Transverse colon (tissue), 4 donors: ENCODE results near the gene RNF224. TPM values are rescaled to one million over a fixed set of nuclear protein-coding genes. Genes with fewer than 3 reads are reported as not detected.
A peak's percentile ranks its signal among the peaks of the same experiment; 100 is the strongest.

Source experiments
- DNase-seq: peaks from one replicate; pipeline ENCODE4 v3.0.0-alpha.2; 2019
- H3K27ac ChIP-seq, 4 donors: fragments of 200-600 bp; sonication (generic); 2 replicates each; pipeline ENCODE4 v1.5.1; 2016 to 2018; ENCODE audit warnings: inconsistent platforms in 4 of 4
- H3K27me3 ChIP-seq: fragments of 200-600 bp; sonication (generic); 2 replicates; pipeline ENCODE4 v1.5.1; 2017; ENCODE audit warnings: inconsistent platforms
- H3K36me3 ChIP-seq, 4 donors: fragments of 200-600 bp; sonication (generic); 2 replicates each; pipeline ENCODE4 v1.5.1; 2017 to 2019; ENCODE audit warnings: inconsistent platforms in 4 of 4
- H3K4me1 ChIP-seq, 4 donors: fragments of 200-600 bp; sonication (generic); 2 replicates each; pipeline ENCODE4 v1.5.1; 2017 to 2020; ENCODE audit warnings: inconsistent platforms in 4 of 4
- H3K4me3 ChIP-seq, 4 donors: fragments of 200-600 bp; sonication (generic); 1 replicate in 1 of 4; 2 replicates in 3 of 4; pipeline versions ENCODE4 v1.5.1 to v1.6.1; 2017 to 2019; ENCODE audit warnings: inconsistent platforms in 4 of 4
- H3K9me3 ChIP-seq, 2 donors: fragments of 200-600 bp; sonication (generic); 2 replicates each; pipeline ENCODE4 v1.5.1; 2017 to 2019; ENCODE audit warnings: inconsistent platforms in 2 of 2
- EP300 ChIP-seq: sonication (generic); formaldehyde crosslinking; IDR thresholded peaks from one replicate; pipeline ENCODE4 v1.6.1; 2017; ENCODE audit warnings: antibody characterized with exemption, low read depth
- POLR2A ChIP-seq: fragments of 450-650 bp; IDR thresholded peaks from one replicate; pipeline ENCODE4 v1.6.1; 2016; ENCODE audit warnings: antibody characterized with exemption, mild to moderate bottlenecking, moderate library complexity
- POLR2AphosphoS5 ChIP-seq, 3 donors: sonication (generic); formaldehyde crosslinking; IDR thresholded peaks; one replicate each; pipeline ENCODE4 v1.6.1; 2016; ENCODE audit warnings: antibody characterized with exemption in 3 of 3
- WGBS, 2 donors: methylation state at CpG; one replicate each; pipeline ENCODE4 v1.1.5; 2018; ENCODE audit warnings: low coverage in 1 of 2; 5-methylcytosine and 5-hydroxymethylcytosine counted together
- in situ Hi-C, 4 donors: fragments of 200-750 bp; cut with MboI; loops; one replicate each; pipeline versions ENCODE4 v1.15.0 to v1.15.1; 2017; ENCODE audit warnings: low sequenced_read_pairs in 3 of 4, low pct_ligation_motif_present in 1 of 4, low pct_unique_long_range_greater_than_20kb in 1 of 4
- intact Hi-C: fragments of 100-400 bp; cut with DNase I; formaldehyde crosslinking; loops from one replicate; pipeline ENCODE4 v1.15.1; 2023; ENCODE audit warnings: low total_unique reads
- total RNA-seq, 4 donors: library from RNA; depleted of rRNA; stranded (reverse); fragments of >200 nt; gene quantifications; one replicate each; pipeline ENCODE4 v1.1.0, GENCODE V29; 2016
- TF ChIP-seq, protein P1 (sequence below), 5 experiments: fragments of 200-600 bp in 3 of 5; fragments of 450-650 bp in 2 of 5; sonication (generic) in 3 of 5; IDR thresholded peaks; 1 replicate in 2 of 5; 2 replicates in 3 of 5; pipeline ENCODE4 v1.5.1; 2016 to 2017; ENCODE audit warnings: antibody characterized with exemption in 5 of 5, inconsistent platforms in 3 of 5, mild to moderate bottlenecking in 2 of 5, moderate library complexity in 1 of 5

The RNF224 gene
- total RNA-seq, 4 donors from 2014 or later: not detected

DNA sequence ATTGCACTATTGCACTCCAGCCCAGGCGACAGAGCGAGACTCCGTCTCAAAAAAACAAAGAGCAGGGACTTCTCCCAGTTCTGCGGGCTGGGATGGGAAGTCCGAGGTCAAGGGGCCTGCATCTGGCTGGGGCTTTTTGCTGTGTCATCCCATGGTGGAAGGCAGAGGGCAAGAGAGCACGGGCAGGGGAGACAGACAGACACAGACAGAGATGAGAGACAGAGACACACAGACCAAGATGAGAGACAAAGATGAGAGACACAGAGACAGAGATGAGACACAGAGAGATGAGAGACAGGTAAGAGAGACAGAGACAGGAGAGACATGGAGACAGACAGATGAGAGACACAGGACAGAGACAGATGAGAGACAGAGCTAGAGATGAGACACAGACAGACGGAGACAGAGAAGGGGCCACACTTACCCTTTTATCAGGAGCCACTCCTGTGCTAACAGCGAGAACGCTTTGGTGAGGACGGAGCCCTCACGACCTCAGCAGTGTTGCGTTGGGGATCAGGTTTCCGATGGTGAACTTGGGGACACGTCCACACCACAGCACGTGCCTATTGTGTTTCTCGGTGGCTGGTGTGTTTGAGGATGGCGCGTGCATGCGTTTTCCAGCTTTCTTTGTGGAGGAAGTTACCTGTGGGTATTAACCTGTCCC is 41.4 kb downstream of the RNF224 start:
- Histone ChIP-seq H3K36me3 (peaks cover 0 to 33% (median 15%) of the 10 kb centered on the region in 4 donors), H3K4me1 (peaks cover 13 to 24% (median 22%) of the 10 kb centered on the region in 4 donors), H3K9me3 (no peaks in the 10 kb centered on the region), H3K27me3 (no peaks in the 10 kb centered on the region), H3K4me3 (peak overlapping the region in 1 of 4 donors; percentile 19), H3K27ac (peak overlapping the region; percentile 77 to 83 (median 78))
- TF ChIP-seq POLR2A: no peak
- TF ChIP-seq EP300: no peak
- TF ChIP-seq POLR2AphosphoS5 (IDR thresholded peaks at IDR 0.05): no peak
- TF ChIP-seq, protein P1, sequence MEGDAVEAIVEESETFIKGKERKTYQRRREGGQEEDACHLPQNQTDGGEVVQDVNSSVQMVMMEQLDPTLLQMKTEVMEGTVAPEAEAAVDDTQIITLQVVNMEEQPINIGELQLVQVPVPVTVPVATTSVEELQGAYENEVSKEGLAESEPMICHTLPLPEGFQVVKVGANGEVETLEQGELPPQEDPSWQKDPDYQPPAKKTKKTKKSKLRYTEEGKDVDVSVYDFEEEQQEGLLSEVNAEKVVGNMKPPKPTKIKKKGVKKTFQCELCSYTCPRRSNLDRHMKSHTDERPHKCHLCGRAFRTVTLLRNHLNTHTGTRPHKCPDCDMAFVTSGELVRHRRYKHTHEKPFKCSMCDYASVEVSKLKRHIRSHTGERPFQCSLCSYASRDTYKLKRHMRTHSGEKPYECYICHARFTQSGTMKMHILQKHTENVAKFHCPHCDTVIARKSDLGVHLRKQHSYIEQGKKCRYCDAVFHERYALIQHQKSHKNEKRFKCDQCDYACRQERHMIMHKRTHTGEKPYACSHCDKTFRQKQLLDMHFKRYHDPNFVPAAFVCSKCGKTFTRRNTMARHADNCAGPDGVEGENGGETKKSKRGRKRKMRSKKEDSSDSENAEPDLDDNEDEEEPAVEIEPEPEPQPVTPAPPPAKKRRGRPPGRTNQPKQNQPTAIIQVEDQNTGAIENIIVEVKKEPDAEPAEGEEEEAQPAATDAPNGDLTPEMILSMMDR (IDR thresholded peaks at IDR 0.05): no peak
- in situ Hi-C loops (no loop called here), intact Hi-C loops (no loop called here)
- WGBS, 2 donors: 66 to 70% methylated on average over 8 to 19 of the region's 19 CpGs
- DNase-seq: no peak

DNA sequence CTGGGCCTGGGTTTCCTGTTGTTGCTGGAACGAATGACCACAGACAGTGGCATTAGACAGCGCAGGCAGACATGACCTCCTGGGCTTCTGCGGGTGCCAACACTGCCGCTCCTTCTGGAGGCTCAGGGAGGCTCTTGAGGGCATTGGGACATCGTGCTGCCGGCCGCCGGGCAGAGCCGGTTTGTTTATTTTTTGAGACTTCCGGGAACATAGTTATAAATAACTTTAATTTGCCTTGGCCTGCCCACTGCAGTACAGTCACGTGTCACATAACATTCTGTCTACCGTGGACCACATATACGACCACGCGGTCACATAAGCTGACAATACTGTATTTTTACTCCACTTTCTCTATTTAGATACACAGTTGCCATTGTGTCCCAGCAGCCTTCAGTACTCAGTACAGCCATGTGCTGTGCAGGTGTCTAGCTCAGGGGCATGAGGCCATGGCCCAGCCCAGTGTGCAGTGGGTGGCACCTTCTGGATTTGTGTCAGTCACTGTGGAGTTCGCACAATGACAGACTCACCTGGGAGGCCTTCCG is 42.0 kb downstream of the RNF224 start:
- H3K4me1 ChIP-seq: peaks cover 13 to 30% (median 25%) of the 10 kb centered on the region in 4 donors
- WGBS, 2 donors: 20 to 42% methylated on average over 7 to 17 of the region's 17 CpGs
- H3K27ac ChIP-seq: peak overlapping the region; percentile 77 to 83 (median 78)
- no peaks in the 10 kb centered on the region for H3K27me3 ChIP-seq
- TF ChIP-seq POLR2AphosphoS5 (IDR thresholded peaks at IDR 0.05) (peak; percentile 35 to 62 (median 43)), EP300 (no peak), POLR2A (peak; percentile 58)
- TF ChIP-seq, protein P1 (IDR thresholded peaks at IDR 0.05): no peak
- intact Hi-C loops (no loop called here), in situ Hi-C loops (no loop called here)
- DNase-seq: peak; percentile 78
- peak overlapping the region in 1 of 4 donors; percentile 19 for H3K4me3 ChIP-seq
- H3K36me3 ChIP-seq: peaks cover 0 to 27% (median 12%) of the 10 kb centered on the region in 4 donors
- H3K9me3 ChIP-seq: no peaks in the 10 kb centered on the region

DNA sequence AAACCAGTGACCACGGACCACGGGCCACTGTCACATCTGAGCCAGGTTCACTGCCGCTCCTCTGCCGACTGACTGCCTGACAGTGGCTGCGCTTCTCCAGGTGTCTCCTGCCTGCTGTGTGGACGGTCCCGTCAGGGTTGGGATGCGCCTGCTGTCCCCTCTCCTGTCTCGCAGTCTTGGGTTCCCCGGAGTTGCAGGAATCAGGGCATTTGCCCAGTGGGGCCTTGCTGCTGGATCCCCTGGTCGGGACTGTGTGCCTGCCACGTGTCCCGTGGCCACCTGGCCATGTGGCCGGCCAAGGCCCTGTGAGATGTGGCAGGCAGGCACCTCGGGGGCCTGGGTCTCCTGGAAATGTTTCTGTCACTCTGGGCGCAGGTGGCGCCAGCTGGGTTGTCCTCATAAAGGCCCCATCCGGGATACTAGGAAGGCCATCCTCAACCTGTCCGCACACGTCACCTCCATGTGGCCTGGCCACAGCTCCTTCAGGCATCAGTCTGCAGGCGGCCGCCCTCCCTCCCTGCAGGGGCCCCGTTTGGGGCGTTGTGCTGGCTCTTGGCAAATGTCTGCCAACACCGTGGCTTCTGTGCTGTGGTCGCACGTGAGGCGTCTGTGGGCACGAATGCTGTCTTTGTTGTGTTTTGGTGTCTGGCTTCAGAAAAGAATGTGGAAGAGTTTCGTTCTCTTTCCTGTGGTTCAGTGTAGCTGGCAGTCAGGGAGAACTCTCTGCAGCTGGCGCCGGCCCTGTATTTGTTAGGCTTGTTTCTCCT is 43.8 kb downstream of the RNF224 start:
- no peak for DNase-seq
- Histone ChIP-seq H3K27me3 (no peaks in the 10 kb centered on the region), H3K9me3 (no peaks in the 10 kb centered on the region), H3K27ac (no peak overlapping the region), H3K4me1 (peaks cover 15 to 44% (median 27%) of the 10 kb centered on the region in 4 donors), H3K36me3 (peaks cover 0 to 23% (median 10%) of the 10 kb centered on the region in 4 donors), H3K4me3 (no peak overlapping the region)
- in situ Hi-C loops: no loop called here
- TF ChIP-seq POLR2A: no peak
- no peak for TF ChIP-seq EP300
- TF ChIP-seq POLR2AphosphoS5 (IDR thresholded peaks at IDR 0.05): no peak
- TF ChIP-seq, protein P1 (IDR thresholded peaks at IDR 0.05): no peak
- WGBS, 2 donors: 83 to 85% methylated on average over 4 to 32 of the region's 32 CpGs
- intact Hi-C loops: no loop called here

DNA sequence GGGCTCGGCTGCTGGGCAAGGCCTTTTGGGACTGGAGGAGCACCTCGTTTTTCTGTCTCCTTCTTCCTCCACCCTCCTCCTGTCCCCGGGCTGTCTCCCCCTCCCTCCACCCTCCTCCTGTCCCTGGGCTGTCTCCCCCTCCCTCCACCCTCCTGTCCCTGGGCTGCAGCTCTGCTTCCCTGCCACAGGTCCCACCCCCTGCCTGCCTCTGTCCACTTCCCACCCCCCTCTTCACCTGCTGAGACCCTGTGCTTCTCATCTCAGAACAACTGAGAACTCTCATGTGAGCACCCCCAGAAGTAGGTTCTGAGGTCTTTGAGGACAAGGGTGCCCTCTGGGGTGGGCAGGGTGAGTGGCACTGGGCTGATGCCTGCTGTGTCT is 44.4 kb downstream of the RNF224 start:
- Histone ChIP-seq H3K36me3 (peaks cover 0 to 20% (median 9%) of the 10 kb centered on the region in 4 donors), H3K4me3 (no peak overlapping the region), H3K9me3 (no peaks in the 10 kb centered on the region), H3K27me3 (no peaks in the 10 kb centered on the region), H3K4me1 (peaks cover 21 to 50% (median 33%) of the 10 kb centered on the region in 4 donors), H3K27ac (no peak overlapping the region)
- DNase-seq: no peak
- 50 to 68% methylated on average over 2 to 3 of the region's 3 CpGs for WGBS, 2 donors
- TF ChIP-seq POLR2A (no peak), POLR2AphosphoS5 (IDR thresholded peaks at IDR 0.05) (no peak), EP300 (no peak)
- TF ChIP-seq, protein P1 (IDR thresholded peaks at IDR 0.05): no peak
- intact Hi-C loops: no loop called here
- in situ Hi-C loops: no loop called here
